Left lung (tissue), 10 donors: ENCODE data around the gene LENG9. TPM values are rescaled to one million over a fixed set of nuclear protein-coding genes. Genes with fewer than 3 reads are reported as not detected.

Experiments
- ATAC-seq: fragments of 200-7000 bp; cut with Tn5 transposase; one replicate; pipeline ENCODE4 v1.9.1; 2020; ENCODE audit warnings: moderate library complexity
- DNase-seq, 4 donors: peaks; one replicate each; pipeline ENCODE4 v3.0.0-alpha.2; 2013 to 2020
- H3K27ac ChIP-seq, 2 donors: fragments of 200-600 bp; sonication (generic) in 1 of 2; one replicate each; pipeline versions ENCODE4 v1.5.0 to v1.8.0; 2020 to 2021
- H3K27me3 ChIP-seq, 2 donors: fragments of 200-600 bp; sonication (generic) in 1 of 2; one replicate each; pipeline versions ENCODE4 v1.5.0 to v1.8.0; 2020 to 2021
- H3K36me3 ChIP-seq, 2 donors: fragments of 200-600 bp; sonication (generic) in 1 of 2; one replicate each; pipeline versions ENCODE4 v1.5.0 to v1.8.0; 2020 to 2021
- H3K4me1 ChIP-seq, 2 donors: fragments of 200-600 bp; one replicate each; pipeline ENCODE4 v1.8.0; 2021
- H3K4me3 ChIP-seq, 2 donors: fragments of 200-600 bp; sonication (generic) in 1 of 2; one replicate each; pipeline versions ENCODE4 v1.5.0 to v1.8.0; 2020 to 2021; ENCODE audit warnings: mild to moderate bottlenecking in 1 of 2
- H3K9me3 ChIP-seq, 2 donors: fragments of 200-600 bp; sonication (generic) in 1 of 2; one replicate each; pipeline versions ENCODE4 v1.5.0 to v1.8.0; 2020 to 2021
- intact Hi-C, 2 donors: fragments of 100-400 bp; cut with DNase I; formaldehyde crosslinking; loops; one replicate each; pipeline versions ENCODE4 v1.11.2 to v1.14.2; 2022
- polyA plus RNA-seq, 6 donors: library from polyadenylated mRNA; unstranded; fragments of 120-200 nt; gene quantifications; one replicate each; pipeline ENCODE4 v1.2.1, GENCODE V29; 2013; ENCODE audit not compliant: insufficient read length in 6 of 6
- total RNA-seq, 2 donors: library from RNA; stranded (reverse); fragmentation: NEBNext Ultra II Directional; extraction: Animal tissue kit (Norgen Biotek cat#: 25700); gene quantifications; one replicate each; pipeline ENCODE4 v1.2.1, GENCODE V29; 2021
- TF ChIP-seq, protein P1 (sequence below), 2 donors: fragments of 200-600 bp; sonication (generic) in 1 of 2; IDR thresholded peaks; one replicate each; pipeline versions ENCODE4 v1.5.0 to v1.8.0; 2021; ENCODE audit warnings: antibody characterized with exemption in 2 of 2
- donor health status: DM: no; HTN: yes; CAD: no.
- donor health status: DM: no; HTN: no; CAD: no.

LENG9 gene
- total and polyA plus RNA-seq, 8 donors: 3.2 to 8.8 (median 4.9) TPM

GRCh38 chr19:54464044-54464629 lies 559 bp upstream of the LENG9 start:
- H3K27ac ChIP-seq: peak overlapping the region; percentile 97
- H3K9me3 ChIP-seq: no peaks in the 10 kb centered on the region
- peaks cover 17 to 34% of the 10 kb centered on the region in 2 donors for H3K4me1 ChIP-seq
- peaks cover 0 to 20% of the 10 kb centered on the region in 2 donors for H3K27me3 ChIP-seq
- H3K36me3 ChIP-seq: peaks cover 0 to 34% of the 10 kb centered on the region in 2 donors
- TF ChIP-seq, protein P1, sequence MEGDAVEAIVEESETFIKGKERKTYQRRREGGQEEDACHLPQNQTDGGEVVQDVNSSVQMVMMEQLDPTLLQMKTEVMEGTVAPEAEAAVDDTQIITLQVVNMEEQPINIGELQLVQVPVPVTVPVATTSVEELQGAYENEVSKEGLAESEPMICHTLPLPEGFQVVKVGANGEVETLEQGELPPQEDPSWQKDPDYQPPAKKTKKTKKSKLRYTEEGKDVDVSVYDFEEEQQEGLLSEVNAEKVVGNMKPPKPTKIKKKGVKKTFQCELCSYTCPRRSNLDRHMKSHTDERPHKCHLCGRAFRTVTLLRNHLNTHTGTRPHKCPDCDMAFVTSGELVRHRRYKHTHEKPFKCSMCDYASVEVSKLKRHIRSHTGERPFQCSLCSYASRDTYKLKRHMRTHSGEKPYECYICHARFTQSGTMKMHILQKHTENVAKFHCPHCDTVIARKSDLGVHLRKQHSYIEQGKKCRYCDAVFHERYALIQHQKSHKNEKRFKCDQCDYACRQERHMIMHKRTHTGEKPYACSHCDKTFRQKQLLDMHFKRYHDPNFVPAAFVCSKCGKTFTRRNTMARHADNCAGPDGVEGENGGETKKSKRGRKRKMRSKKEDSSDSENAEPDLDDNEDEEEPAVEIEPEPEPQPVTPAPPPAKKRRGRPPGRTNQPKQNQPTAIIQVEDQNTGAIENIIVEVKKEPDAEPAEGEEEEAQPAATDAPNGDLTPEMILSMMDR (IDR thresholded peaks at IDR 0.05): no peak
- ATAC-seq (peak; percentile 75), DNase-seq (peak; percentile 84 to 94 (median 90))
- intact Hi-C loops: no loop called here
- peak overlapping the region; percentile 41 to 67 for H3K4me3 ChIP-seq

DNA sequence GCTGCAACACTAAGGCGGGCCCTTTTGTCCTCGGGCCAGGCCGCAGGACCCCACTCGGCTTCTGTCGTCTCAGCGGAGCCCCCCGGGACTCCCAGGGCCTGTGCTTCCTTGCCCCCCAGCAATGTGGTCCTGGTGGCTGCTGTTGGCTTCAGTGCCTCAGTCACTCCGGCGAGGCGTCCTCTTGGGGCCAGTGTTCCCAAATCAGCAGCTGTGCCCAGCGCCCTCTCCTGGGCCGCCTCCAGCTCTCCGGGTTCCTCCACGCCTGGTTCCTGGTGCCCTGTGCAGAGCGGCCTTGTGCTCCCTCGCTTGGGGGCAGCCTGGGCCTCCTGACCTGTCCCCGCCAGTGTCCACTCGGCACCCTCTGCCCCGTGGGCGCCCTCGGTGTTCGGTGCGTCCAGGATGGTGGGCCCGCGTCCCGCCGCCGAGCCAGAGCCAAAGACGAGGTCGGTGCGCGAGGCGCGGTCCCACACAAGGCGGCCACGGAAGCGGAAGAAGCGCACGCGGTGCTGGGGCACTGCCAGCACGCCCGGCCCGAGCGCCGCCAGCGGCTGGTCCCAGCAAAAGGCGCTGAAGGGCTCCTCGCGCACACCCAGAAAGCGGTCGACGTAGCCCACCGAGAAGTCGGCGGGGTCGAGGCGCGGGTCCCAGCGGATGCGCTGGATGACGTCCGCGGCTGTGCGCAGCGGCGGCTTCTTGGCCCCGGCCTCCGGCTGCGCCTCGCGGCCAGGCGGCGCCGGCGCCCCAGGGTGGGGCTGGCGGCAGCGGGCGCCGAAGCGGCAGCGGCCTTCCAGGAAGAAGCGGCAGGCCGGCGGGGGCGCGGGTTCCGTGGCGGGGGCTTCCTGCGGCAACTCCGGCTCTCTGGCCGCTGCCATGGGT lies 685 bp downstream of the LENG9 start:
- peak overlapping the region; percentile 59 to 67 for H3K4me3 ChIP-seq
- TF ChIP-seq, protein P1 (IDR thresholded peaks at IDR 0.05): no peak
- H3K36me3 ChIP-seq: peaks cover 0 to 46% of the 10 kb centered on the region in 2 donors
- peaks cover 0 to 11% of the 10 kb centered on the region in 2 donors for H3K27me3 ChIP-seq
- intact Hi-C loops: no loop called here
- no peaks in the 10 kb centered on the region for H3K9me3 ChIP-seq
- H3K4me1 ChIP-seq: peaks cover 17 to 34% of the 10 kb centered on the region in 2 donors
- ATAC-seq: peak; percentile 16
- DNase-seq: peak; percentile 62 to 93 (median 76)
- peak overlapping the region; percentile 97 for H3K27ac ChIP-seq

DNA sequence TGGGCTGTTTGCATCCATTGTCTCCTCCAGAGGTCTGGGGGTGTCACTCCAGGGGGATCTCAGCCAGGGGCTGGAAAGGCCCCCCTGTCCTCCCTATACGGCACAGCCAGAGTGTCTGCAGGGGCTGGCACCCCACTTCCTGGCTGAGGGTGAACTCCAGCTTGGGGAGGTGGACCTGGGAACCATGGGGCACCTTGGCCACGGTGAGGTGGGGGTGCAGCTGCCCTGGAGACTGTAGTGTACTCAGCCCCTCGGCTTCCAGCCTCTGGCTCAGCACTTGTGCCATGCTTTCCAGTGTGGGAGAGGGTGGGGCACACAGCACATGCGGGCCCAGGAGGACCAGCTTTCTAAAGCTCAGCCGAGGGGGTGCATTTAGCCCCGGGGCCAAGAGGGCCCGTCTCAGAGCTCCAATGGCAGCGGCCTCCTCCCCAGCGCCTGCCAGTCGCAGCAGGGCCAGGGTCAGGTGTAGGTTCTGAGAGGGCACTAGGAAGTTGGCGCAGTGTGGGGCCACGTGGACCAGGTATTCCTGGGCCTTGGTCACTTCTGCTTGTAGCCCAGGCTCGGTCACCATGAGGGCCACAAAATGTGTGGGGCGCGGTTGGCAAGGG lies 1.4 kb downstream of the LENG9 start:
- Histone ChIP-seq H3K27ac (peak overlapping the region; percentile 97), H3K9me3 (no peaks in the 10 kb centered on the region), H3K4me1 (peaks cover 17 to 34% of the 10 kb centered on the region in 2 donors), H3K4me3 (peak overlapping the region; percentile 59 to 67), H3K27me3 (peaks cover 0 to 11% of the 10 kb centered on the region in 2 donors), H3K36me3 (peaks cover 0 to 53% of the 10 kb centered on the region in 2 donors)
- TF ChIP-seq, protein P1 (IDR thresholded peaks at IDR 0.05): no peak
- DNase-seq: peak in 1 of 4 donors; percentile 76
- intact Hi-C loops: no loop called here
- ATAC-seq: no peak

GRCh38 chr19:54461613-54462012 lies 2.0 kb downstream of the LENG9 start:
- intact Hi-C loops: no loop called here
- ATAC-seq (no peak), DNase-seq (peak in 2 of 4 donors; percentile 88 to 95)
- TF ChIP-seq, protein P1 (IDR thresholded peaks at IDR 0.05): no peak
- Histone ChIP-seq H3K36me3 (peaks cover 0 to 59% of the 10 kb centered on the region in 2 donors), H3K27me3 (peaks cover 0 to 11% of the 10 kb centered on the region in 2 donors), H3K4me3 (peak overlapping the region in 1 of 2 donors; percentile 67), H3K27ac (peak overlapping the region; percentile 29 to 97), H3K4me1 (peaks cover 17 to 34% of the 10 kb centered on the region in 2 donors), H3K9me3 (no peaks in the 10 kb centered on the region)
